ENCODE results near the gene TMEM30A.

TMEM30A gene

DNA sequence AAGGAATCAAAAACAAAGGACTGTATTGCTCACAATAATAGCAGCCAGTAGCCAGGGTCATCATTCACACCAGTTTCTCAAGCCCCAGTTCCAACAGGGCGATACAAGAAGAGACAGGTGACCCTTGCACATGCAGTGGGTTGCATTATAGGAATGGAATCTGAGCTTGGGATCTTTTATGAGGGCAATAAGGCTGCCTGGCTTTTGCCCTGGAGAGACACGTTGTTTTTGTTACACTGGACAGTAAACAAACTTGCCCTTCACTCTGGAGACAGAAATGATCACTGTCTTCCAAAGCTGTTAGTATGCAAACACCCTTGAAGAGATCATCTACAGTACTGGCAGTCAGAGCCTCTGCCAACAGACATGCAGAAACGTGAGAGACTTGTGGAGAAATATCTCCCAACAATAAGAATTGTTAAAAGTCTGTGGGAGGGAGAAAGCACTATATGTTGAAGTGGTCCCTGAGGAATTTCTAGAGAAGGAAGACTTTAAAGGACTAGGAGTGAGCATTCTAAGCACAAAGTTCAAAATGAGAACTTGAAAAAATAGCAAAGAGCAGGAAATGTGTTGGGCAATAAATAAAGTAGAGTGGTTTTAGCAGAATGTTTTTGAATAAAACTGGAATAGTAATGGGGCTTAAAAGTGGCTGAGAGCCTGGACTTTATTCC lies 72.5 kb downstream of the TMEM30A start:
- DNase-seq, result no peak

DNA sequence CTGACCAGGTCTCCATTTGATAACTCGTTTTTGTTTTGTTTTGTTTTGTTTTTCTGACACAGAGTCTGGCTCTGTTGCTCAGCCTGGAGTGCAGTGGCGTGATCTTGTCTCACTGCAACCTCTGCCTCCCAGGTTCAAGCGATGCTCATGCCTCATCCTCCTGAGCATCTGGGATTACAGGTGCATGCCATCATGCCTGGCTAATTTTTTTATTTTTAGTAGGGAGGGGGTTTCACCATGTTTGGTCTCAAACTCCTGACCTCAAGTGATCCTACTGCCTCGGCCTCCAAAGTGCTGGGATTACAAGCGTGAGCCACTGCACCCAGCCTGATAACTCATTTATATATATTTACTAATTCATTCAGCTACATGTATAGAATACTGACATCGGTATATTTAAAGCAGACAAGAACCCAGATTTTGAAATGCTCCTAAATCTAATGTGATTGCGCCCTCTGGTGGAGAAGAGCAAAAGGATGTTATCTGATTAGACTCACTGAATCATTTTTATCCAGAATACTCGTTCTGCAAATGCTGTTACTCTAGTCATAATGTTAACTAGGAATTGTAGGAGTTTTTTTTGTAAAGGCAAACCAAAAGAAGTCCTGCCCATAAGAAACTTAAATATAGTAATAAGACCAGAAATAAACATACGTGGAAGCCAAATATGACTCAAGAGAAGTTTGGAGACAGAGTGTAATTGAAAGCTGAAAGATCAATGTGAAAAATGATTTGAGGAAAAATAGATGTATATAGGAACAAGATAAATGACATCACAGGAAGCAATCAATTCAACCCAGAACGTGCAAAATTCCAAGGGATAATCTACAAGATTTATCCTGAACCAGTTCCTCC lies 73.5 kb downstream of the TMEM30A start:
- no peak for DNase-seq

DNA sequence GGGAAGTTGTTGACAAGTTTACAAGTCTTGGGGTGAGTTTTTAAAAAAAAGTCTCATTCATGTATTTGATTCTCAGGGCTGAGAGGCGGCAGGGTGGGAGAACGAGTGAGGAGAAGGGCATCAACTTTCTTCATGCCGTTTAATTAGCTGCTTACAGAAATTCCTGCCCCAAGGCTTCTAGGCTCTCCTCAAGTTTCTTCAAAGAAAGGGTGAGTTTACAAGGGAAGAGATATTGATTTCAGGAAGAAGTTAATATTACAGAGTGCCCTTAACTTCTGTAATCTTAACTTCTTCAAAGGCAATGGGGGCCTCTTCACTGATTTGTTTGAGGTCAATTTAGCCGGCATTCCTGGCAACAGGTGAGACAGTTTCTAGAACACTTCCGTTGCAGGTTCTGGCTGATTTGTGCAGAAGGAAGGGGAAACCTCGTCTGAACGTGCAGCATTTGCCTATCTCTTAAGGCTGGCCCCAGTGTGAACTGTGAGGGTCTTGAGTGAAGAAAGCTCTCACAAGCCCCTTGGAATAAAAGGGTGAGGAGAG lies 75.3 kb downstream of the TMEM30A start:
- DNase-seq, result no peak

DNA sequence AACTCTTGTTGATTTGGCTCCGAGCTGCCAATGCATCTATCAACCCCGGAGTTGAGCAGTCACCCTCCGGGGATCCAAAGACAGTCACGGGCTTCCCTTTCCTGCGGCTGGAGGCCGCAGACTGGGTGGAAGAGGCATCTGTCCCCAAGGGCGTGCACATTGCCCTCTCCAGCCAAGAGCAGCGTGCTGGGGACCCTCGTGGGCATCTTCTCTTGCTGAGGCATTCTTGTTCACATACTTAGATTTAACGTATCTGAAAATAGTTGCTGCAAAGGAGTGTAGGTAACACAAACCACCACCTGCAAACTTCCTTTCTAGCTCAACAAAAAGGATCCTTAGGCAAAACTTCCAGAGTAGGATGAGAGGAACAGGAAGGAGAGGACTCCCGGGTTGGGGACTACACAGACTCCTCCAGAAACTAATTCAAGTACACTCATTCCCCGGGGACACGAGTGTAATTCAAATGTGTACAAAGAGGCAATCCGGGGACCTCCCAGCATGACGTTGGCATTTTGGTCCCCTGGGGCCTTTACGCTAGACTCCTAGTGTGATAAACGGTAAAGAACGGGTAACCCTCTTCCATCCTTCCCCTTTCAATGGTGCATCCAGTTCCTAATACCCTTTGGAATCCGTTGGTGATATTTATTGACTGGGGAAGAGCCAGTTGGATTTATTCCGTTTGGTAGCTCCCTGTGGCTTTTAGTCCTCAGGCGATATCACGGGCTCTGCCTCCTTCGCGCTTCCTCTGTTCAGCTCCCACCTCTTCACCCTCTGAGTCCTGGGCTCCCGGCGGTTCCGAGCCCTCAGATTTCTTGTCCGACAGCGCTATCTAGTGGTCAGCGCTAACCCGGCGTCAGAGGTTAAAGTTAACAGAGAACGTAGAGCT lies 76.1 kb downstream of the TMEM30A start:
- DNase-seq, result peak; percentile 92

DNA sequence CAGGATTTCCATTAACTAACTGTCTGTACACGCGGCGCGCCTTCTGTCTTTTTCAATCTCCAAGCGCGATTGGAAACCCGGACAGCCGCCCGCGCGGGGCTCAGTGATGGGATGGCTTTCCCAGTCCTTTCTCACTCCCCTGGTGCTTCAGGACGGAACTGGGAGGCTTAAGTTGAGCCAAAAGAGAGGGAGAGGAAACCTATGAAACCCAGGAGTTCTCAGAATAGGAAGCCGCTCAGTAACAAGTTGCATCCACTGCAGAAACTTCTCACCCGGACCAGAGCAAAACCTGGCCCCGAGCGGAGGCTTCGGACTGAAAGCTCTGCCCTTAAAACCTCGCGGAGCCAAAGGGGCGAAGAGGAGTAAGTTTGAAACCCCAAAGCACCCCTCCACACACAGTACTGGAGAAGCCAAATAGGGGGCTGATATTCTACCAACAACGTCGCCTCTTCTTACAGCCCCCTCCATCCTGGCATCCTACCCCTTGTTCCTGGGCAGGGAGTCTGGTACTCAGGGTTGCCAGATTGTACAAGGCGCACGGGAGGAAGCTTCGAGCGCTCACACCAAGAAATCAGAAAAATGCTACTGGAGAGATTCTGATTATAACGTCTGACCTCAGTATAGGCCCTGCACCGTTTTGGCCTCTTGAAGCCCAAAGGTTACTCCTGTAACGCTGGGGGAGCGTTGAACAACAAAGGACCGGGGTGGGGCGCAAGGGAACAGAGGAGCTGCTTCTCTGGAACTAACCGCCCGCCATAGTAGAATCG lies 77.8 kb downstream of the TMEM30A start:
- DNase-seq, result no peak

DNA sequence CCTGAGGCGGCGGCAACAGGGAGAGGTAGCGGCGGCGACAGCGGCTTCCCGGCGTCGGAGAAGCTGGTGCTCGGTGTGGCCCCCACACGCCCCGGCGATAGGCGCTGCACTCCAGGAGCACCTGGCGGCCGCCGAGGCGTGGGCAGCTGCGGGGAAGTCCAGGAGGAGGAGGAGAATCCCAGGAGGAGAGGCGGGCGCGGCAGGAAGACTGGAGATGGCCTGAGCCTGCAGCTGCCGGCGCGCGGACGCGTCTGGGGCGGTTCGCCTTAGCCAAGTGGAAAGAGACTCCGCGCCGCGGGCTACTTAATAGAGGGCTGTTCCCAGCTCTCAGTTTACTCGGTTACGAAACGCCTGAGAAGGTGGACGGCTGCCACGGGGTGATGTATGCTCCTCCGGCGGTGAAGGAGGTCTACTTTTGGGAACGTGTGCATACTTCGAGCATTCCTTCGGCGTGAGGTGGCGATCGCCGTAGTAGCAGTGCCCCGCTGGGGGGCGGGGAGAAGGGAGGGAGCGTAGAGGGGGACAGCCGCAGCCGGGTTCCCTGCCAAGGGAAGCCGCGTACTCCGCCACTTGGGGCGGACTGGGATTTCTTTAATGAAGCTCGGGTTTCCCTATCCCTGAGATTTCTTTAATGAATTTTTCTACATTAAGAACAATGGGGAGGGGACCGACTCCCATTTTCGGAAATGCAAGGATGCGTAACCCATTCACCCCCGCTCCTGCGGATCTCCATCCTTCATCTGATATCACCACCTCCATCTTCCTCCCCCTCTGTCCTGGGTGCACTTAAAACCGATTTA lies 78.6 kb downstream of the TMEM30A start, which contains the start of gene COL12A1:
TSS of gene COL12A1 (minus strand) at position 278 of the 800 bp plus-strand sequence. CDS start 3,261 bp downstream, outside the sequence.
- DNase-seq, result no peak

DNA sequence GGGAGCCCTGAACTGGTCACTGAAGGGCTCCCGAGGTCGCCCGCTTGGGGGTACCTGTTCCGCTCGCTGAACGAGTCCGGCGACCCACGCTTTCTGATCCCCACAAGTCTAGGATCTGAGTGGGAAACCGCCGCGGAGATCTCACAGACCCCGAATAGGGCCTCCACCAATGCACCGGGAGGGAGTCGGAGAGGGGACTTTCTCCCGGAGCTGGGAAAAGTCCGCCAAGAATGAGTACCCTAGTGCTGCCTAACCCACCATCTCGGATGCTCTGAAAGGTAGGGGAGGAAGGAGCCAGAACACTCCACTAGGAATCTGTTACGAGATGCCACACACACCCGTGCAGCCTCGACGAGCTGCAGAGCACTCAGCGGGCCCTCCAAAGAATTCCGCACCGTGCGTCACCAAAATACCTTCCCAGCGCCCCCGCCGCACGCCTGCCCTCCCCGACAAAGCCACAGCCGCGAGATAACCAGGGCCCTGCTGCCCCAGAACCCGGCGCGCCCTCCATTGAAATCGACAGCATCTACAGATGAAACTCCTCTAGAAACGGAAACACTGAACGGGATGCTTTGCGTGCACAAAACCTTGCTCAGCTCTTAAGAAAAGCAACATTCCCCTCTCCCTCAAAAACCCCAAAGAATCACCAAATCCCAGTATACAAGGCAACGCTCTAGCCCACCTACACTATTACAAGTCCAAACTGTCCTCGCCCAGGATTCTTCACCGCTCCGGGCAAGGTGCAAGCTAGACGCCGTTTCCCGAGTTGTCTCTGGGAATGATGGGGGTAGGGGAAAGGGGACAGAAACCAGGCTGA lies 79.4 kb downstream of the TMEM30A start:
- no peak for DNase-seq

DNA sequence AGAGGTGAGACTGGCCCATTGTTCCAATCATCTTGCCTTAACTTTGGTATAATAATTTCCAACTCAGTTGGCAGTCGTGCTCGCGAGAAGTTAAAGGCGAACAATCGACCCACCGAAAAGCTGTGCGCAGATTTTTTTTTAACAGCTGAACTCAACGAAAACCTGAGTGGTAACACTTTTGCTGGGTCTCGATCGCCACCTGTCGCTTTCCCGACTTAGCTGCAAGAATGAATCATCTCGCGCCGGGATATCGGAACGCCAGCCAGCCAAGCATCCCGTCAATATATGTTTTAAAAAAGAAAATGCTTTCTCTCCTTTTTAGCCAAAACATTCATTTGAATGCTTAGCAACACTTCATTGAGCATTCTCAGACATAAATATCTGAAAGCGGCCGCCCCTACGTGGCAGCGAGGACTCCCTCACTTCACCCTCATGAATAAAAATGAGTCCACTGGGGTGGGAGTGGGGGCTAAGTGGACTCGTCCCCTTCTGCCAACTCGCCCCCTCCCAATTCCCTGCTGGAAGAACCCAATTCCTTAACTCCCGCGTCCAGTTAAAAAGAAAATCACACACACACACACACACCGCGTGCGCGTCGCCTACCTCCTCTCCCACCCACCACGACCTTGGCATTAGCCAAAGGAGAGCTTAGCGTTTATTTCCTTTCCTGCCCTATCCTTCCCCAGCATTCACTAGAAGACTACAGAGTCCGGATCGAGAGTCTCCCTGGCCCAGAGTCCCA lies 80.2 kb downstream of the TMEM30A start:
- peak; percentile 66 for DNase-seq

DNA sequence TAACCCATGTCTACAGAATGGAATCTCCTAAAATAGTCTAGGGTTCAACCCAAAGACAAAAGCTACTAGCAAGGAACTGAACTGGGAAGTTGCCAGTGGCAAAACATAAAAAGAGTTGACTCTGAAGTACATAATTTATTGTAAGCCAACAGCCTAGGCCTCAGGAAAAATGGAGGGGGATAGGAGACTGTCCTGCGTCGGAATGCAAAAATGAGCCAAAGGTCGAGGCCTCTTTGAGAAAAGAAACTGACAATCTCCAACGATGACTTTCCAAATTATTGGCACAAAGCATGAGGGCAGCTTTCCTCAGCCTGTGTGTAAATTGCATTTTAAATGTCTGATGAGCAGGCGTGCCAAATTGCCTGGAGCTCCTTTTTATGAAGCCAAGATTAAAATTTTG lies 80.9 kb downstream of the TMEM30A start:
- DNase-seq, result no peak

Measured in activated effector memory CD4-positive, alpha-beta T cell treated with anti-CD3 and anti-CD28 coated beads, Interleukin-2, amount 50 U/mL, for 16 hours (primary cell).